ENCODE data around the gene SLC6A1.

SLC6A1 gene

GRCh38 chr3:11014253-11014652, 21.7 kb downstream of the SLC6A1 start:
- DNase-seq (ENCODE audit: low read depth in 1 of 2, low spot score in 1 of 2) = no peak
- Histone ChIP-seq H3K4me3 (replicated peaks; ENCODE audit: insufficient read depth, low read length) (no peak overlapping the region), H3K27ac (replicated peaks) (no peak overlapping the region), H3K27me3 (ENCODE audit: insufficient read depth, poor library complexity, severe bottlenecking) (peaks cover 10% of the 10 kb centered on the region)
- TF ChIP-seq CTCF (IDR thresholded peaks at IDR 0.05; ENCODE audit: insufficient read depth, low read length) (no peak), POLR2AphosphoS5 (IDR thresholded peaks at IDR 0.05; ENCODE audit: low read depth) (no peak), REST (IDR thresholded peaks at IDR 0.05; ENCODE audit: insufficient replicate concordance, low read depth) (no peak), SPI1 (IDR thresholded peaks at IDR 0.05; ENCODE audit: borderline replicate concordance, low read depth) (no peak), GABPA (IDR thresholded peaks at IDR 0.05; ENCODE audit: low read depth) (no peak)

- Histone ChIP-seq H3K27ac (replicated peaks) (no peak overlapping the region), H3K4me3 (replicated peaks; ENCODE audit: insufficient read depth, low read length) (no peak overlapping the region), H3K27me3 (ENCODE audit: insufficient read depth, poor library complexity, severe bottlenecking) (peaks cover 12% of the 10 kb centered on the region)
- TF ChIP-seq GABPA (IDR thresholded peaks at IDR 0.05; ENCODE audit: low read depth) = no peak
- DNase-seq (ENCODE audit: low read depth in 1 of 2, low spot score in 1 of 2) = no peak
Observed at GRCh38 chr3:11014752-11015151, 22.2 kb downstream of the SLC6A1 start.

- Histone ChIP-seq H3K27me3 (ENCODE audit: insufficient read depth, poor library complexity, severe bottlenecking) (peaks cover 12% of the 10 kb centered on the region), H3K4me3 (replicated peaks; ENCODE audit: insufficient read depth, low read length) (no peak overlapping the region), H3K27ac (replicated peaks) (no peak overlapping the region)
- no peak for TF ChIP-seq GABPA (IDR thresholded peaks at IDR 0.05; ENCODE audit: low read depth)
- TF ChIP-seq REST (IDR thresholded peaks at IDR 0.05; ENCODE audit: insufficient replicate concordance, low read depth) = no peak
- no peak for TF ChIP-seq CTCF (IDR thresholded peaks at IDR 0.05; ENCODE audit: insufficient read depth, low read length)
- no peak for TF ChIP-seq POLR2AphosphoS5 (IDR thresholded peaks at IDR 0.05; ENCODE audit: low read depth)
- TF ChIP-seq SPI1 (IDR thresholded peaks at IDR 0.05; ENCODE audit: borderline replicate concordance, low read depth) = no peak
- DNase-seq (ENCODE audit: low read depth in 1 of 2, low spot score in 1 of 2) = no peak
Observed at GRCh38 chr3:11015369-11015768, 22.8 kb downstream of the SLC6A1 start.

- Histone ChIP-seq H3K27ac (replicated peaks) (no peak overlapping the region), H3K27me3 (ENCODE audit: insufficient read depth, poor library complexity, severe bottlenecking) (peaks cover 15% of the 10 kb centered on the region), H3K4me3 (replicated peaks; ENCODE audit: insufficient read depth, low read length) (no peak overlapping the region)
- TF ChIP-seq SPI1 (IDR thresholded peaks at IDR 0.05; ENCODE audit: borderline replicate concordance, low read depth) = no peak
- no peak for TF ChIP-seq GABPA (IDR thresholded peaks at IDR 0.05; ENCODE audit: low read depth)
- no peak for TF ChIP-seq POLR2AphosphoS5 (IDR thresholded peaks at IDR 0.05; ENCODE audit: low read depth)
- no peak for TF ChIP-seq CTCF (IDR thresholded peaks at IDR 0.05; ENCODE audit: insufficient read depth, low read length)
- no peak for TF ChIP-seq REST (IDR thresholded peaks at IDR 0.05; ENCODE audit: insufficient replicate concordance, low read depth)
- DNase-seq (ENCODE audit: low read depth in 1 of 2, low spot score in 1 of 2) = no peak
Observed at GRCh38 chr3:11016727-11017126, 24.2 kb downstream of the SLC6A1 start.

All from HL-60 (cell line).